BE2C (cell line): ENCODE measurements around the gene EDIL3.

Source experiments
- DNase-seq: peaks from one replicate; pipeline ENCODE4 v3.0.0-alpha.2; 2020
- H3K27me3 ChIP-seq: fragments of 250-450 bp; sonication (Bioruptor Pico); 2 replicates; pipeline ENCODE4 v1.5.1; 2020; ENCODE audit warnings: mild to moderate bottlenecking
- H3K36me3 ChIP-seq: fragments of 250-450 bp; sonication (Bioruptor Pico); 2 replicates; pipeline ENCODE4 v1.5.1; 2020; ENCODE audit warnings: mild to moderate bottlenecking
- H3K4me1 ChIP-seq: fragments of 250-450 bp; sonication (Bioruptor Pico); 2 replicates; pipeline ENCODE4 v1.5.1; 2020
- H3K4me3 ChIP-seq: 2 replicates; pipeline ENCODE4 v1.5.1; 2011; ENCODE audit warnings: low read depth, low read length
- H3K9me3 ChIP-seq: fragments of 250-450 bp; sonication (Bioruptor Pico); 2 replicates; pipeline ENCODE4 v1.5.1; 2020
- TF ChIP-seq, protein P1 (sequence below): IDR thresholded peaks from 2 replicates; pipeline ENCODE4 v1.5.1; 2012; ENCODE audit warnings: mild to moderate bottlenecking, low read depth, low read length

The EDIL3 gene

GRCh38 chr5:84253946-84254345, 130.7 kb downstream of the EDIL3 start:
- no peaks in the 10 kb centered on the region for H3K36me3 ChIP-seq
- no peak overlapping the region for H3K4me3 ChIP-seq
- DNase-seq = no peak
- no peaks in the 10 kb centered on the region for H3K27me3 ChIP-seq
- TF ChIP-seq, protein P1, sequence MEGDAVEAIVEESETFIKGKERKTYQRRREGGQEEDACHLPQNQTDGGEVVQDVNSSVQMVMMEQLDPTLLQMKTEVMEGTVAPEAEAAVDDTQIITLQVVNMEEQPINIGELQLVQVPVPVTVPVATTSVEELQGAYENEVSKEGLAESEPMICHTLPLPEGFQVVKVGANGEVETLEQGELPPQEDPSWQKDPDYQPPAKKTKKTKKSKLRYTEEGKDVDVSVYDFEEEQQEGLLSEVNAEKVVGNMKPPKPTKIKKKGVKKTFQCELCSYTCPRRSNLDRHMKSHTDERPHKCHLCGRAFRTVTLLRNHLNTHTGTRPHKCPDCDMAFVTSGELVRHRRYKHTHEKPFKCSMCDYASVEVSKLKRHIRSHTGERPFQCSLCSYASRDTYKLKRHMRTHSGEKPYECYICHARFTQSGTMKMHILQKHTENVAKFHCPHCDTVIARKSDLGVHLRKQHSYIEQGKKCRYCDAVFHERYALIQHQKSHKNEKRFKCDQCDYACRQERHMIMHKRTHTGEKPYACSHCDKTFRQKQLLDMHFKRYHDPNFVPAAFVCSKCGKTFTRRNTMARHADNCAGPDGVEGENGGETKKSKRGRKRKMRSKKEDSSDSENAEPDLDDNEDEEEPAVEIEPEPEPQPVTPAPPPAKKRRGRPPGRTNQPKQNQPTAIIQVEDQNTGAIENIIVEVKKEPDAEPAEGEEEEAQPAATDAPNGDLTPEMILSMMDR = no peak
- no peaks in the 10 kb centered on the region for H3K9me3 ChIP-seq
- H3K4me1 ChIP-seq = peaks cover 11% of the 10 kb centered on the region

DNA sequence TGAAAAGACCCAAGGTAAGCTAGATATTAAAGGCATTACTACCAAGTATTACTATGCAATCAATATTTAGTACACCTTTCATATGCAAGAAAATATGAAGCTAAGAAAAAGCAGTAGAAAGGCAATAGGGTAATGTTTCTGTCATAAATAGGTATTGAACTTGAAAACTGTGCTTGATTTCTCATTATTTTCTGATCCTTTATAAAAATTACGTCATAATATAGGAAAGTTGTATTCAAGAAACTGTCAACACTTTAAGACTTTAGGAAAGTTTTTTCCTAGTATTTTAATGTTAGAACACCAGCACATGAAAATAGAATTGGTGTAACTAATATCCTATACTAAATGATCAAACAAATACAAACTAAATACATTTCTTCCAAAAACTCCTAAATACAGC, 133.2 kb downstream of the EDIL3 start:
- Histone ChIP-seq H3K4me3 (no peak overlapping the region), H3K9me3 (no peaks in the 10 kb centered on the region), H3K27me3 (no peaks in the 10 kb centered on the region), H3K4me1 (peaks cover 13% of the 10 kb centered on the region), H3K36me3 (no peaks in the 10 kb centered on the region)
- TF ChIP-seq, protein P1 = no peak
- no peak for DNase-seq

- peaks cover 18% of the 10 kb centered on the region for H3K4me1 ChIP-seq
- H3K36me3 ChIP-seq = no peaks in the 10 kb centered on the region
- DNase-seq = no peak
- no peaks in the 10 kb centered on the region for H3K27me3 ChIP-seq
- TF ChIP-seq, protein P1 = no peak
- H3K4me3 ChIP-seq = no peak overlapping the region
- no peaks in the 10 kb centered on the region for H3K9me3 ChIP-seq
Measured at GRCh38 chr5:84249918-84250630, 134.6 kb downstream of the EDIL3 start.

DNA sequence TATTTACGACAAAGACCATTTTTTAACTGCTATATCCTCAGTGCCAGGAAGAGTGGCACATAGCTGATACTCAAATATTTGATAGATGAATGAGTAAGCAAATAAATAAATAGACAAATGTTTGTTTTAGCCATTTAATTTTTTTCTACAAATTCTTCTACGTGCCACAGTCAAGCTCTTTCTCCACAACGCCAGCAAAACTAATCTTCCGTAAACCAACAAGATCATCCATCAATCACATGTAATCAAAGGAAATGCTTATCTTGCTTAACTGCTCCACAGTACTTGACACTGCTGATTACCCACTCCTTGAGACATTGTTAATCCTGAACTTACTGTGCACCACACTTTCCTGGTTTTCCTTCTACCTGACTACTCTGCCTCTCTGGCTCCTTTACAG, 136.7 kb downstream of the EDIL3 start:
- no peaks in the 10 kb centered on the region for H3K36me3 ChIP-seq
- no peaks in the 10 kb centered on the region for H3K9me3 ChIP-seq
- H3K4me3 ChIP-seq = no peak overlapping the region
- no peak for DNase-seq
- TF ChIP-seq, protein P1 = no peak
- H3K27me3 ChIP-seq = no peaks in the 10 kb centered on the region
- H3K4me1 ChIP-seq = peaks cover 13% of the 10 kb centered on the region

- Histone ChIP-seq H3K36me3 (no peaks in the 10 kb centered on the region), H3K27me3 (no peaks in the 10 kb centered on the region), H3K4me1 (peaks cover 25% of the 10 kb centered on the region), H3K9me3 (no peaks in the 10 kb centered on the region), H3K4me3 (no peak overlapping the region)
- TF ChIP-seq, protein P1 = no peak
- DNase-seq = no peak
Measured at GRCh38 chr5:84242286-84242685, 142.4 kb downstream of the EDIL3 start.

GRCh38 chr5:84239494-84239893, 145.2 kb downstream of the EDIL3 start:
- DNase-seq = no peak
- no peak overlapping the region for H3K4me3 ChIP-seq

More at GRCh38 chr5:84239494-84239893, 145.2 kb downstream of the EDIL3 start:
- Histone ChIP-seq H3K27me3 (no peaks in the 10 kb centered on the region), H3K4me1 (peaks cover 22% of the 10 kb centered on the region), H3K36me3 (no peaks in the 10 kb centered on the region), H3K9me3 (no peaks in the 10 kb centered on the region)
- TF ChIP-seq, protein P1 = no peak
